ENCODE data around the gene GTPBP3. TPM values are rescaled to one million over a fixed set of nuclear protein-coding genes. Genes with fewer than 3 reads are reported as not detected.

Gene GTPBP3
- polyA plus RNA-seq, 1 donor (not counting 4 experiments of a cell fraction or from before 2014, with no cell fraction given): 7.2 TPM

DNA sequence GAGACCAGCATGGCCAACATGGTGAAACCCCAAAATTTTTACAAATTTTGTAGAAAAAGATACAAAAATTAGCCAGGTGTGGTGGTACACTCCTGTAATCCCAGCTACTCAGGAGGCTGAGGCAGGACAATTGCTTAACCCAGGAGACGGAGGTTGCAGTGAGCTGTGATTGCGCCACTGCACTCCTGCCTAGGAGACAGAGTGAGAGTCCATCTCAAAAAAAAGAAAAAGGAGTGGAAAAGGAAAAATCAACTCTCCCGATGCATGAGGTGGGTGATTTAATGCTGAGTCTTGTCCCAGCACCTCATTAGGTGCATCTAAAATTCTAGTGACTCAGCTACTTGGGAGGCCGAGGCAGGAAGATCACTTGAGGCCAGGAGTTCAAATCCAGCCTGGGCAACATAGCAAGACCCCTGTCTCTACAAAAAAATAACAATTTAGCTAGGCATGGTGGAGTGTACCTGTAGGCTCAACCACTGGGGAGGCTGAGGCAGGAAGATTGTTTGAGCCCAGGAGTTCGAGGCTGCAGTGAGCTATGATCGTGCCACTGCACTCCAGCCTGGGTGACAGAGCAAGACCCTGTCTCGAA lies 19.8 kb downstream of the GTPBP3 start:
- H3K27ac ChIP-seq (ENCODE audit: control insufficient read depth, insufficient read depth, low read length): no peak overlapping the region

DNA sequence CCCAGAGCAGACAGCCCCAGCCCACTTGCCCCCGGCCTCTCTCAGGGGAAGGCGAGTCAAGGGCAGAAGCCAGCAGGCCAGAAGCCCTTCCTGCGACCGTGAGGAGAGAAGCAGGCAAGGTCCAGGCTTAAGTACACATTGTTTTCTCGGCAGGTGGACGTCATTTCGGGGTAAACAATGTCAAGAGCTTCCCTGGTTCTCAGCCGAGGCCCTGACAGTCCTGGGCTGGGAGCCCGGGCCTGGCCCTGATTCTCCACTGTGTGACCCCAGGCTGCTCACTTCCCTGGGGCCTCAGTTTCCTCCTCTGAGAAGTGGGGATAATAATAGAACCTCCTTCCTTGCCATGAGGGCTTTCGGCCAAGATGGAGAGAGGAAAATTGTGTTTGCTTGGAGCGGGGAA lies 20.4 kb downstream of the GTPBP3 start:
- DNase-seq (ENCODE audit: low read depth, low spot score) (no peak), FAIRE-seq (no peak)
- no peak overlapping the region for H3K27ac ChIP-seq (ENCODE audit: control insufficient read depth, insufficient read depth, low read length)
- H3K79me2 ChIP-seq (ENCODE audit: control insufficient read depth, insufficient read depth, low read length): no peaks in the 10 kb centered on the region
- no peaks in the 10 kb centered on the region for H4K20me1 ChIP-seq (ENCODE audit: control insufficient read depth, extremely low read depth, insufficient read depth, low read length)
- TF ChIP-seq, protein P1, sequence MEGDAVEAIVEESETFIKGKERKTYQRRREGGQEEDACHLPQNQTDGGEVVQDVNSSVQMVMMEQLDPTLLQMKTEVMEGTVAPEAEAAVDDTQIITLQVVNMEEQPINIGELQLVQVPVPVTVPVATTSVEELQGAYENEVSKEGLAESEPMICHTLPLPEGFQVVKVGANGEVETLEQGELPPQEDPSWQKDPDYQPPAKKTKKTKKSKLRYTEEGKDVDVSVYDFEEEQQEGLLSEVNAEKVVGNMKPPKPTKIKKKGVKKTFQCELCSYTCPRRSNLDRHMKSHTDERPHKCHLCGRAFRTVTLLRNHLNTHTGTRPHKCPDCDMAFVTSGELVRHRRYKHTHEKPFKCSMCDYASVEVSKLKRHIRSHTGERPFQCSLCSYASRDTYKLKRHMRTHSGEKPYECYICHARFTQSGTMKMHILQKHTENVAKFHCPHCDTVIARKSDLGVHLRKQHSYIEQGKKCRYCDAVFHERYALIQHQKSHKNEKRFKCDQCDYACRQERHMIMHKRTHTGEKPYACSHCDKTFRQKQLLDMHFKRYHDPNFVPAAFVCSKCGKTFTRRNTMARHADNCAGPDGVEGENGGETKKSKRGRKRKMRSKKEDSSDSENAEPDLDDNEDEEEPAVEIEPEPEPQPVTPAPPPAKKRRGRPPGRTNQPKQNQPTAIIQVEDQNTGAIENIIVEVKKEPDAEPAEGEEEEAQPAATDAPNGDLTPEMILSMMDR (optimal IDR thresholded peaks at IDR 0.05 in 1 of 3, IDR thresholded peaks at IDR 0.05 in 1 of 3, conservative IDR thresholded peaks at IDR 0.05 in 1 of 3; ENCODE audit: extremely low read depth in 1 of 3, insufficient read depth in 2 of 3, low read length in 3 of 3): no peak
- TF ChIP-seq EZH2 (IDR thresholded peaks at IDR 0.05; ENCODE audit: low read length): no peak
- no peak overlapping the region for H3K9ac ChIP-seq (ENCODE audit: control insufficient read depth, extremely low read depth, insufficient read depth, low read length)
- no peaks in the 10 kb centered on the region for H3K36me3 ChIP-seq (ENCODE audit: control insufficient read depth in 2 of 2, extremely low read depth in 1 of 2, insufficient read depth in 2 of 2, low read length in 2 of 2)
- dilution Hi-C loops (cut with MboI; ENCODE audit: extremely low pct_ligation_motif_present, low sequenced_read_pairs): no loop called here
- H3K4me3 ChIP-seq (ENCODE audit: control insufficient read depth in 2 of 3, extremely low read depth in 1 of 3, insufficient read depth in 2 of 3, low read depth in 1 of 3, low read length in 3 of 3): no peak overlapping the region
- no peak overlapping the region for H3K4me2 ChIP-seq (ENCODE audit: control insufficient read depth, extremely low read depth, insufficient read depth, low read depth, low read length)
- H3K9me1 ChIP-seq (ENCODE audit: control insufficient read depth, extremely low read depth, insufficient read depth, low read length): no peaks in the 10 kb centered on the region
- H3K27me3 ChIP-seq (ENCODE audit: control insufficient read depth, extremely low read depth, insufficient read depth, low read length): no peaks in the 10 kb centered on the region
- no peaks in the 10 kb centered on the region for H3K9me3 ChIP-seq (ENCODE audit: control insufficient read depth, low read depth, low read length)
- no peaks in the 10 kb centered on the region for H3K4me1 ChIP-seq (ENCODE audit: control insufficient read depth, extremely low read depth, insufficient read depth, low read length)
- H2AFZ ChIP-seq (ENCODE audit: control insufficient read depth, low read length): no peak overlapping the region

More for the DNA sequence above, 19.8 kb downstream of the GTPBP3 start:
- DNase-seq (ENCODE audit: low read depth, low spot score) (no peak), FAIRE-seq (no peak)
- no peak for TF ChIP-seq EZH2 (IDR thresholded peaks at IDR 0.05; ENCODE audit: low read length)
- TF ChIP-seq, protein P1 (optimal IDR thresholded peaks at IDR 0.05 in 1 of 3, IDR thresholded peaks at IDR 0.05 in 1 of 3, conservative IDR thresholded peaks at IDR 0.05 in 1 of 3; ENCODE audit: extremely low read depth in 1 of 3, insufficient read depth in 2 of 3, low read length in 3 of 3): no peak
- Histone ChIP-seq H2AFZ (ENCODE audit: control insufficient read depth, low read length) (no peak overlapping the region), H3K4me3 (ENCODE audit: control insufficient read depth in 2 of 3, extremely low read depth in 1 of 3, insufficient read depth in 2 of 3, low read depth in 1 of 3, low read length in 3 of 3) (no peak overlapping the region), H3K27me3 (ENCODE audit: control insufficient read depth, extremely low read depth, insufficient read depth, low read length) (no peaks in the 10 kb centered on the region), H3K9me1 (ENCODE audit: control insufficient read depth, extremely low read depth, insufficient read depth, low read length) (no peaks in the 10 kb centered on the region), H3K9ac (ENCODE audit: control insufficient read depth, extremely low read depth, insufficient read depth, low read length) (no peak overlapping the region), H3K79me2 (ENCODE audit: control insufficient read depth, insufficient read depth, low read length) (no peaks in the 10 kb centered on the region), H3K36me3 (ENCODE audit: control insufficient read depth in 2 of 2, extremely low read depth in 1 of 2, insufficient read depth in 2 of 2, low read length in 2 of 2) (no peaks in the 10 kb centered on the region), H4K20me1 (ENCODE audit: control insufficient read depth, extremely low read depth, insufficient read depth, low read length) (no peaks in the 10 kb centered on the region), H3K9me3 (ENCODE audit: control insufficient read depth, low read depth, low read length) (no peaks in the 10 kb centered on the region), H3K4me1 (ENCODE audit: control insufficient read depth, extremely low read depth, insufficient read depth, low read length) (no peaks in the 10 kb centered on the region), H3K4me2 (ENCODE audit: control insufficient read depth, extremely low read depth, insufficient read depth, low read depth, low read length) (no peak overlapping the region)
- dilution Hi-C loops (cut with MboI; ENCODE audit: extremely low pct_ligation_motif_present, low sequenced_read_pairs): no loop called here
